CD4-positive, alpha-beta T cell treated with Interleukin-10 for 1 hour (primary cell): ENCODE measurements around the gene CDH4.

Experiments used
- DNase-seq: peaks from one replicate; pipeline ENCODE4 v3.0.0-alpha.2; 2020

The CDH4 gene

GRCh38 chr20:61882716-61883615 is 630.9 kb downstream of the CDH4 start:
- no peak for DNase-seq

- DNase-seq = no peak
These were observed 631.9 kb downstream of the CDH4 start for GRCh38 chr20:61883857-61884393.

- no peak for DNase-seq
These were observed 632.7 kb downstream of the CDH4 start for GRCh38 chr20:61884571-61885389.

GRCh38 chr20:61885759-61886715 is 634.0 kb downstream of the CDH4 start:
- DNase-seq = no peak

- DNase-seq = peak; percentile 27
These were observed 634.9 kb downstream of the CDH4 start for GRCh38 chr20:61886721-61887595.

- no peak for DNase-seq
These were observed 635.6 kb downstream of the CDH4 start for GRCh38 chr20:61887596-61888093.

- DNase-seq = no peak
These were observed 636.2 kb downstream of the CDH4 start for GRCh38 chr20:61888101-61888865.

GRCh38 chr20:61889659-61890058 is 637.6 kb downstream of the CDH4 start:
- no peak for DNase-seq

GRCh38 chr20:61890210-61890609 is 638.1 kb downstream of the CDH4 start:
- DNase-seq = no peak

- no peak for DNase-seq
These were observed 639.4 kb downstream of the CDH4 start for GRCh38 chr20:61891476-61891875.

- no peak for DNase-seq
These were observed 640.0 kb downstream of the CDH4 start for GRCh38 chr20:61891916-61892649.

GRCh38 chr20:61895016-61895415 is 643.0 kb downstream of the CDH4 start:
- DNase-seq = no peak

GRCh38 chr20:61895686-61896057 is 643.6 kb downstream of the CDH4 start:
- no peak for DNase-seq

- DNase-seq = peak; percentile 20
These were observed 644.2 kb downstream of the CDH4 start for GRCh38 chr20:61896058-61896961.

GRCh38 chr20:61897401-61898295 is 645.6 kb downstream of the CDH4 start:
- DNase-seq = no peak

- no peak for DNase-seq
These were observed 646.3 kb downstream of the CDH4 start for GRCh38 chr20:61898405-61898804.
